K562 treated with DMSO at 1 percent for 12 hours (cell line): ENCODE data around the gene ACSL5. TPM values are rescaled to one million over a fixed set of nuclear protein-coding genes. Genes with fewer than 3 reads are reported as not detected.

ENCODE experiments used
- total RNA-seq: library from RNA; unstranded; fragments of 300-600 nt; gene quantifications from 2 replicates; pipeline ENCODE4 v1.2.3, GENCODE V29; 2022; ENCODE audit not compliant: insufficient read depth

Gene ACSL5
- total RNA-seq, result 0.39 and 0.58 TPM in 2 replicates

GRCh38 chr10:112373912-112374338, at the start of gene ACSL5:
Gene ACSL5, plus strand, starts transcription at chr10:112374116. Its CDS starts 20,831 bp downstream, at chr10:112394947.

GRCh38 chr10:112446855-112447619, 73.1 kb downstream of the ACSL5 start, which contains the start of the genes VTI1A and ZDHHC6:
Gene VTI1A, plus strand, starts transcription at chr10:112447215. Its CDS starts 159 bp downstream, at chr10:112447374.
Gene ZDHHC6, minus strand, starts transcription at chr10:112446914. Its CDS starts 1,478 bp downstream, at chr10:112445436.

Other genes with a start within 250 kb of the ACSL5 start
- gene GPAM, start 190.4 kb upstream of the ACSL5 start, total RNA-seq, result 0.53 and 3.2 TPM in 2 replicates
- gene TECTB, start 90.7 kb upstream of the ACSL5 start, total RNA-seq, result not detected in 2 replicates
- 4.1 and 20.8 TPM in 2 replicates for gene ZDHHC6, start 72.8 kb downstream of the ACSL5 start, total RNA-seq
- gene VTI1A, start 73.1 kb downstream of the ACSL5 start, total RNA-seq, result 4.1 and 10.8 TPM in 2 replicates